Tibial nerve (tissue), 3 donors: Measurements from ENCODE around the gene RAPGEF2.

Experiments
- POLR2A ChIP-seq, 2 donors: fragments of 450-650 bp; IDR thresholded peaks; one replicate each; pipeline ENCODE4 v1.6.1; 2017; ENCODE audit warnings: antibody characterized with exemption in 2 of 2, mild to moderate bottlenecking in 2 of 2, moderate library complexity in 2 of 2
- TF ChIP-seq, protein P1 (sequence below), 5 experiments: fragments of 200-600 bp in 3 of 5; fragments of 450-650 bp in 2 of 5; sonication (generic) in 3 of 5; IDR thresholded peaks; one replicate each; pipeline ENCODE4 v1.5.1; 2016 to 2019; ENCODE audit warnings: antibody characterized with exemption in 5 of 5, mild to moderate bottlenecking in 3 of 5, moderate library complexity in 2 of 5

DNA sequence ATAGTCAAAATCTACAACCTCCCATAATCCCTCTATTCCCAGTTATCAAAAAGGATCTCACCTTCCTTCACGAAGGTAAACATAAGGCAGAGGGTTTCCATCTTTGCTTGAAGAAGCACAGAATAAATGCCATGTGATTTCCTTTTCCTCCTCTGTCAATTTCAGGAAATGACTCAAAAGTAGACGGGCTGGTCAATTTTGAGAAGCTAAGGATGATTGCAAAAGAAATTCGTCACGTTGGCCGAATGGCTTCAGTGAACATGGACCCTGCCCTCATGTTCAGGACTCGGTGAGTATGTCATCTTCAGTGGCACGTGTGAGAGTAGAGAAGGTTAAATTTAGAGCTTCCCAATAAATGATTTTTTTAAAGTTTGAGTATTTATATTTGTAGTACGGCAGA, 240.2 kb downstream of the RAPGEF2 start:
- TF ChIP-seq, protein P1, sequence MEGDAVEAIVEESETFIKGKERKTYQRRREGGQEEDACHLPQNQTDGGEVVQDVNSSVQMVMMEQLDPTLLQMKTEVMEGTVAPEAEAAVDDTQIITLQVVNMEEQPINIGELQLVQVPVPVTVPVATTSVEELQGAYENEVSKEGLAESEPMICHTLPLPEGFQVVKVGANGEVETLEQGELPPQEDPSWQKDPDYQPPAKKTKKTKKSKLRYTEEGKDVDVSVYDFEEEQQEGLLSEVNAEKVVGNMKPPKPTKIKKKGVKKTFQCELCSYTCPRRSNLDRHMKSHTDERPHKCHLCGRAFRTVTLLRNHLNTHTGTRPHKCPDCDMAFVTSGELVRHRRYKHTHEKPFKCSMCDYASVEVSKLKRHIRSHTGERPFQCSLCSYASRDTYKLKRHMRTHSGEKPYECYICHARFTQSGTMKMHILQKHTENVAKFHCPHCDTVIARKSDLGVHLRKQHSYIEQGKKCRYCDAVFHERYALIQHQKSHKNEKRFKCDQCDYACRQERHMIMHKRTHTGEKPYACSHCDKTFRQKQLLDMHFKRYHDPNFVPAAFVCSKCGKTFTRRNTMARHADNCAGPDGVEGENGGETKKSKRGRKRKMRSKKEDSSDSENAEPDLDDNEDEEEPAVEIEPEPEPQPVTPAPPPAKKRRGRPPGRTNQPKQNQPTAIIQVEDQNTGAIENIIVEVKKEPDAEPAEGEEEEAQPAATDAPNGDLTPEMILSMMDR (IDR thresholded peaks at IDR 0.05), result no peak
- no peak for TF ChIP-seq POLR2A (IDR thresholded peaks at IDR 0.05)
